ENCODE data around the gene PTPN20. TPM values are rescaled to one million over a fixed set of nuclear protein-coding genes. Genes with fewer than 3 reads are reported as not detected.

Gene PTPN20
- total RNA-seq, 2 experiments from 2014 or later, result not detected

DNA sequence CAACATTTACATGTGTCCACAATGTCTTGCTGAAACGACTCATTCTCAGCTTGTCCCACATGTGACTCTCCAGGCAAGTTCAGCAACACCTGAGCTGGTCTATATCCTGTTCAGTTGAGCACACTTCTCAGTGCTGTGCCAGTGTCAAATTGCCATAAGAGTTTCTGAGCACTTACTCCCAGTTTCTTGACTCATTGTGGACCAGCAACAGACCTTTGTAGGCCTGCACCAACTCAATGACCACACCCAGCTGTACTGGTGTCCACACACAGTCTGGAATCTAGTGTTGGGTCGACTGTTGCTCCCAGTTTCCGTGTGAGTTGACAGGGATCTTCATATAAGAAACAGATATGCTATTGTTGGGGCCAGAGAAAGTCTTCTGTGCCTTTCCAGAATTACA is 88.0 kb downstream of the PTPN20 start:
- H3K79me2 ChIP-seq (ENCODE audit: insufficient read depth, low read depth, low read length), result no peaks in the 10 kb centered on the region
- no peaks in the 10 kb centered on the region for H3K36me3 ChIP-seq (ENCODE audit: insufficient read depth, low read length)
- intact Hi-C loops (cut with micrococcal nuclease; ENCODE audit: unreplicated experiment), result no loop called here
- no peak overlapping the region for H3K27ac ChIP-seq (ENCODE audit: low read depth, low read length, poor library complexity, severe bottlenecking)
- no peak overlapping the region for H2AFZ ChIP-seq (ENCODE audit: low read length)
- no TSS peak for BruUV-seq (replicated peaks)
- ChIA-PET CTCF (ENCODE audit: unreplicated experiment) (no interaction called here), POLR2A (no interaction called here)
- H4K20me1 ChIP-seq (ENCODE audit: insufficient read depth, low read length), result no peaks in the 10 kb centered on the region
- H3K9me2 ChIP-seq (ENCODE audit: insufficient read depth, low read length), result no peaks in the 10 kb centered on the region
- H3K4me3 ChIP-seq (ENCODE audit: low read depth, low read length, poor library complexity, severe bottlenecking), result no peak overlapping the region
- no peaks in the 10 kb centered on the region for H3K9me3 ChIP-seq (ENCODE audit: low read length)
- TF ChIP-seq, protein P1, sequence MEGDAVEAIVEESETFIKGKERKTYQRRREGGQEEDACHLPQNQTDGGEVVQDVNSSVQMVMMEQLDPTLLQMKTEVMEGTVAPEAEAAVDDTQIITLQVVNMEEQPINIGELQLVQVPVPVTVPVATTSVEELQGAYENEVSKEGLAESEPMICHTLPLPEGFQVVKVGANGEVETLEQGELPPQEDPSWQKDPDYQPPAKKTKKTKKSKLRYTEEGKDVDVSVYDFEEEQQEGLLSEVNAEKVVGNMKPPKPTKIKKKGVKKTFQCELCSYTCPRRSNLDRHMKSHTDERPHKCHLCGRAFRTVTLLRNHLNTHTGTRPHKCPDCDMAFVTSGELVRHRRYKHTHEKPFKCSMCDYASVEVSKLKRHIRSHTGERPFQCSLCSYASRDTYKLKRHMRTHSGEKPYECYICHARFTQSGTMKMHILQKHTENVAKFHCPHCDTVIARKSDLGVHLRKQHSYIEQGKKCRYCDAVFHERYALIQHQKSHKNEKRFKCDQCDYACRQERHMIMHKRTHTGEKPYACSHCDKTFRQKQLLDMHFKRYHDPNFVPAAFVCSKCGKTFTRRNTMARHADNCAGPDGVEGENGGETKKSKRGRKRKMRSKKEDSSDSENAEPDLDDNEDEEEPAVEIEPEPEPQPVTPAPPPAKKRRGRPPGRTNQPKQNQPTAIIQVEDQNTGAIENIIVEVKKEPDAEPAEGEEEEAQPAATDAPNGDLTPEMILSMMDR (conservative IDR thresholded peaks at IDR 0.05; ENCODE audit: low read length), result no peak
- no peak for TF ChIP-seq EZH2phosphoT487 (IDR thresholded peaks at IDR 0.05; ENCODE audit: borderline replicate concordance, low read depth, low read length)
- no peaks in the 10 kb centered on the region for H3K4me1 ChIP-seq (ENCODE audit: insufficient read depth, low read length, poor library complexity, severe bottlenecking)
- DNase-seq (ENCODE audit: low spot score), result no peak
- H3K4me2 ChIP-seq (ENCODE audit: low read length), result no peak overlapping the region

DNA sequence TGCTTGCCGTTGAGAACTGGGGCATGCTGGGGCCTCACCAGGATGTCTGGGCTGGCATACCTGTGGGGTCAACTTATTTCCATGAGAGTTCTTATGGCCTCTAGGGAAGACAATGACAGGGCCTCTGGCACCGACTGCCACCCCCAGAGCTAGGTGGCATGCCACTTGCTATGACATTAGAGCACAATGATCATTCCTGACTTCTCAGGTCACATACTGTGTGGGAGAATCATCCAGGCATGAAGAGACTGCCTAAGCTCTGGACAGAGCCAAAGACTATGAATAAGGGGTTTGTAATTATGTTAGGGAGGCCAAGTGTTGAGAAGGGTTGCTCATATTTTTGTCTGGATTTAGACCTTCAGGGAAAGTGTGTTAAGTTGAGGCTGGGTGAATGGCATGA is 97.5 kb downstream of the PTPN20 start:
- ChIA-PET POLR2A (no interaction called here), CTCF (ENCODE audit: unreplicated experiment) (no interaction called here)
- no TSS peak for BruUV-seq (replicated peaks)
- Histone ChIP-seq H3K4me1 (ENCODE audit: insufficient read depth, low read length, poor library complexity, severe bottlenecking) (no peaks in the 10 kb centered on the region), H3K27ac (ENCODE audit: low read depth, low read length, poor library complexity, severe bottlenecking) (no peak overlapping the region), H3K4me2 (ENCODE audit: low read length) (no peak overlapping the region), H4K20me1 (ENCODE audit: insufficient read depth, low read length) (no peaks in the 10 kb centered on the region), H3K9me3 (ENCODE audit: low read length) (no peaks in the 10 kb centered on the region), H3K4me3 (ENCODE audit: low read depth, low read length, poor library complexity, severe bottlenecking) (no peak overlapping the region), H3K36me3 (ENCODE audit: insufficient read depth, low read length) (no peaks in the 10 kb centered on the region), H3K79me2 (ENCODE audit: insufficient read depth, low read depth, low read length) (no peaks in the 10 kb centered on the region), H3K9me2 (ENCODE audit: insufficient read depth, low read length) (no peaks in the 10 kb centered on the region), H2AFZ (ENCODE audit: low read length) (no peak overlapping the region)
- TF ChIP-seq, protein P1 (conservative IDR thresholded peaks at IDR 0.05; ENCODE audit: low read length), result no peak
- no peak for TF ChIP-seq EZH2phosphoT487 (IDR thresholded peaks at IDR 0.05; ENCODE audit: borderline replicate concordance, low read depth, low read length)
- DNase-seq (ENCODE audit: low spot score), result no peak
- intact Hi-C loops (cut with micrococcal nuclease; ENCODE audit: unreplicated experiment), result no loop called here

DNA sequence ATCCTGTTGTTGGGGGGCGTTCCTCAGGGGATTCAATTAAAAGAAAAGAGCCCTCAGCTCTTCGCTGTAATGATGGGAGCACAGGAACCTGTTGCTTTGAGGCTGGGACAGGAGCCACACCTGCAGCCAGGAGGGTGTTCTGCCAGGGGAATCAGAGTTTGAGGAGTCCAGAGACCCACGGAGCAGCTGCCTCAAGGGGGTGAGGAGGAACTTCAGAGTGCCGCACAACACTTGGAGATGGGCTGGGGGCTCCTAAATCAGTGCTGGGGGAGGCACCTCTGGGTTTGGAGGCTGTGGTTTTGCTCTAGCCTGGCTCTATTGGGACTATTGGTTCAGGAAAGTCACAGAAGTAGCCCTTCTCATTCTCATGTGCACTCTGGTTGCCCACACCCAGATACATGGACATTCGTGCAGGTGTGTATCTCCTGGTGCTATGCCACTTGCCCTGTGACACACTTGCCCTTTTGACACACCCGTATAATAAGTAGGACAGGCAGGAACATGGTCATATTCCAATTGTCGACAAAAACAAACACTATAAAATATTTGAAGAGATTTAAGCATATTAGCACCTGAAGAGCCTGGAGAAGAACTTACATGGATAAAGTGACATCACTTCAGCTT is 98.1 kb downstream of the PTPN20 start:
- intact Hi-C loops (cut with micrococcal nuclease; ENCODE audit: unreplicated experiment), result no loop called here
- no peak overlapping the region for H3K4me3 ChIP-seq (ENCODE audit: low read depth, low read length, poor library complexity, severe bottlenecking)
- no peaks in the 10 kb centered on the region for H3K79me2 ChIP-seq (ENCODE audit: insufficient read depth, low read depth, low read length)
- ChIA-PET CTCF (ENCODE audit: unreplicated experiment) (no interaction called here), POLR2A (no interaction called here)
- H3K4me1 ChIP-seq (ENCODE audit: insufficient read depth, low read length, poor library complexity, severe bottlenecking), result no peaks in the 10 kb centered on the region
- DNase-seq (ENCODE audit: low spot score), result no peak
- no peaks in the 10 kb centered on the region for H4K20me1 ChIP-seq (ENCODE audit: insufficient read depth, low read length)
- TF ChIP-seq, protein P1 (conservative IDR thresholded peaks at IDR 0.05; ENCODE audit: low read length), result no peak
- no peak overlapping the region for H2AFZ ChIP-seq (ENCODE audit: low read length)
- BruUV-seq (replicated peaks), result no TSS peak
- H3K27ac ChIP-seq (ENCODE audit: low read depth, low read length, poor library complexity, severe bottlenecking), result no peak overlapping the region
- no peaks in the 10 kb centered on the region for H3K9me2 ChIP-seq (ENCODE audit: insufficient read depth, low read length)
- H3K4me2 ChIP-seq (ENCODE audit: low read length), result no peak overlapping the region
- H3K9me3 ChIP-seq (ENCODE audit: low read length), result no peaks in the 10 kb centered on the region
- no peaks in the 10 kb centered on the region for H3K36me3 ChIP-seq (ENCODE audit: insufficient read depth, low read length)

All from OCI-LY7 (cell line).